ENCODE measurements around the gene GPR15.
"Not testable (repeated sequence)": the region's sequence is repeated elsewhere in the genome, so short reads cannot be mapped to it uniquely, and the experiment has no call there.

Gene GPR15

GRCh38 chr3:98559769-98560168 lies 28.0 kb downstream of the GPR15 start:
- not testable (repeated sequence) for DNase-seq

DNA sequence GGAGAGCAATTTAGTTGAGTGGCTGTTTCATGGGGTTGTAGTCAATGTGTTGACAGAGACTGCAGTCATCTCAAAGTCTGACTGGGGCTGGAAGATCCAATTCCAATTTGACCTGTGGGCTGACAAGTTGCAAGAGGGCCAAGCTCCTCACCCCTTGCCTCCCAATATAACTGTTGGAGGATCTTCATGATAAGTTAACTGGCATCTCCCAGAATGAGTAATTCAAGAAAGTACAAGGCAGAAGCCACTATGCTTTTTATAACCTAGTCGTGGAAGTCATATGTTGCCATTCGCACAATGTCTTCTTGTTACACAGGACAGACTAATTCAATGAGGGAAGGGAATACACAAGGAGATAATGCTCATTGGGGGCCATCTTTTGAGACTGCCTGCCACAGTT lies 29.1 kb downstream of the GPR15 start:
- DNase-seq = no peak

GRCh38 chr3:98561727-98562521 lies 30.1 kb downstream of the GPR15 start:
- no peak for DNase-seq

GRCh38 chr3:98563661-98564281 lies 32.0 kb downstream of the GPR15 start:
- DNase-seq = no peak

DNA sequence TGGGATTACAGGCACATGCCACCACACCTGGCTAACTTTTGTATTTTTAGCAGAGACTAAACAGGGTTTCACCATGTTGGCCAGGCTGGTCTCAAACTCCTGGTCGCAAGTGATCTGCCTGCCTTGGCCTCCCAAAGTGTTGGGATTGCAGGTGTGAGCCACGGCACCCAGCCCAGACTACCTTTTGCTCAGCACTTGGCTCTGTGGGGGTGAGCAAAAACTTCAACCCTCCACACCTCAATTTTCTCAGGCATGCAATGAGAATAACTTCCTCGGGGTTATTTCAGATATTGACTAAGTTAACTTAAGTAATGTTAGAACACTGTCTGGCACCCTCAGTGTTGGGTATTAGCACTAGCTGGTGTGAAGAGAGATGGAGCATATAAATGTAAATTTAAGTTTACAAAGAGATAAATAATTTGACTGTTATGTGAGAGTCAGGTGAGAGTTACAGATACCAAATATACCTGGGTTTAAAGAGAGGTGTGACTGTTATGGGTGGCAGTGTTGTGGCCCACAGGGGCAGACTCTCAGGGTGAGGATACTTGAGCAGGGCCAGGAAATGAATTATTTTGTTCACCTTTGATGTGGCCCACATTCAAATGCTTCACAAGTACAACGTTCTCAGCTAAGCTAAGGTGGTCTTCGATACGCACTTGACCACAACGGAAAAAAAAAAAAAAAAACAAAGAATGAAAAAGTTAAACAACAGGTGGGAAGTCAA lies 32.7 kb downstream of the GPR15 start:
- no peak for DNase-seq

DNA sequence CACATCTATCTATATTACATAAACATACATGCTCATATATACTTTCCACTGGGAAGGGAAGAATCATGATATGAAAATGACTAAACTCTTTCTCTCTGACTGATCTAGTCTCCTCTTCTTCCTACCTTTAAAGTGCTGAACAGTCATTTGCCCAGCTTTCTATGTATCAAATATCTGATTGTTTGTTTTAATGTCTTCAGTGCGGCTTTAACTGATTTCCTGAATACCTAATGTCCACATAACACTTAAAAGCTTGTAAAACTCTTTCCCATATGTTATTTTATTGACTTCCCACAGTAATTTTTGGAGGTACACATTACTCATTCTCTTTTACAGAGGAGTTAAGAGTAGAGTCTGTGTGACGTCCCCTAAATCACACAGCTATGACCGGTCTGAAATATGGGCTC lies 33.5 kb downstream of the GPR15 start:
- no peak for DNase-seq

DNA sequence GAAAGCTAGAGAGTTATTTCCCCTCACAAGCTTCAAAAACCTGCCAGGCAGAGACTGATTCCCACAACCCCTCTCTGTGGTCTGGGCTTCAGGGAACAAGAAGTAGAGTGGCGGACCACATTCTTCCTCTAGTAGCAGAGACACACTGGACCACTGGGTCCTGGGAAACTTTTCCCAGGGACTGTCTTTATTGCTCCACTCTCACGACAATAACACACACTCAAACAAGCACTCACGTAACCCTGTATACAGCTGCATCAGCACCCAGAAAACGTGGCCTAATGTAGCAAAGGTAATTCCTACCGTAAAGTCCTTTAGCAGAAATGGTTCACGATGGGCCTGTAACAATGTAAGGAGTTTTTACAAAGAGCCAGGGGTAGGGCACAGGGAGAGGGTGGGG lies 34.1 kb downstream of the GPR15 start:
- peak; percentile 66 for DNase-seq

- no peak for DNase-seq
Observed at GRCh38 chr3:98567666-98568270, 36.0 kb downstream of the GPR15 start.

DNA sequence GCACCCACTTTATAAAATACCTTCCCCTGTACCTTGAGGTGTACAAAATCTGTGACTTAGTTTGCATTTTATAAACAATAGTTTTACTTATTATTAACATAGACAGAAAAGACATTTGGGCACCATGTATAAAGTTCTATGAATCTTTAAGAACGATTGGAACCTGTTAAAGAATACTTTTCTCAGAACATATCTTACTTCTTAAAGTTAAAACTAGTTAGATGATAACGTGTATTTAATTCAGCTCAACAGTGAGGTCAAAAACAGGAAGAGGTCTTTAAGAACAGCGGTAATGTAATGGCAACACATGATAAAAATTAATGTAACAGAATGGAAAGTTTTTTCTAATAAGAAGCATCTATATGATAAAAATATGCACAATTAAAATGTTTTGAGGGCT lies 36.6 kb downstream of the GPR15 start:
- DNase-seq = no peak

DNA sequence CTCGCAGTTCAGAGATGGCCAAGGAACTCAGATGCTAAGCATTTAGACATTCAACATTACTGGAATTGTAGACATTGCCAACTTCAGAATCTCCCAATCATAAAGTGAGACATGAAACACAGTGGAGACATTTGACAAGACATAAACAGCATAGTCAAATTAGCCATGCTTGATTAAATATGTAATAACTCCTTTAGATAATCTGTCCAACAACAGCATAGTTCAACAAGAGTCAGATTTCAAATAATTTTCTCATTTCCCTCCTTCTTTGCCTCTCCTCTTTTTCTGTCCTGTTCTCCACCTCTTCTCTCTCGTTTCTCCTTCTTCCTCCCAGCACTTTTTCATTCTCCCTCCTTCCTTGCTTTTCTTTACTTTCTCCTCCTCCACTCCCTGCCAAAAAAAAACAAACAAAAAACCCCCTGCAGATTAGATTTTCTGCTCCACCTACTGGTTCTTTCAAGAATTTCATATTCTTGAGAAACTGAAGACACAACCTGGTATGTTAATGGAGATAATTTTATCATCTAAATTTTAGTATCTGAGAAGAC lies 41.5 kb downstream of the GPR15 start:
- DNase-seq = no peak

DNA sequence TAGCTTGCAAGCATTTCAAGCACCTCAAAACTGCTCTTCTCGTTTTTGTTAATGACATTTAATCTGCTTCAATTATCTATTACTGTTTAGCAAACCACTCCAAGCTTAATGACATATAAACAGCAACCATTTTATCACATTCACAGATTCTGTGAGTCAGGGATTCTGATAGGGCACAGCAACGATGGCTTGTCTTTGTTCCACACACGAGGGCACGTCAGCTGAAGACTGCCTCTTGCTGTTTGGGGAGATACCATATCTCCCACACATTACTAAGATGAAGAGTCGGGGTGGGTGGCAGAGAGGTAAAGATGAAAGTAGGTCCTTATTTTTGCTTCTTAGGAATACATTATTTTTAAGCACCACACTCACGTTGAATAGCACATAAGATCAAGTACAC lies 42.4 kb downstream of the GPR15 start:
- DNase-seq = no peak

- peak; percentile 52 for DNase-seq
Observed at GRCh38 chr3:98577178-98577895, 45.6 kb downstream of the GPR15 start.

- no peak for DNase-seq
Observed at GRCh38 chr3:98580401-98581386, 48.9 kb downstream of the GPR15 start.

DNA sequence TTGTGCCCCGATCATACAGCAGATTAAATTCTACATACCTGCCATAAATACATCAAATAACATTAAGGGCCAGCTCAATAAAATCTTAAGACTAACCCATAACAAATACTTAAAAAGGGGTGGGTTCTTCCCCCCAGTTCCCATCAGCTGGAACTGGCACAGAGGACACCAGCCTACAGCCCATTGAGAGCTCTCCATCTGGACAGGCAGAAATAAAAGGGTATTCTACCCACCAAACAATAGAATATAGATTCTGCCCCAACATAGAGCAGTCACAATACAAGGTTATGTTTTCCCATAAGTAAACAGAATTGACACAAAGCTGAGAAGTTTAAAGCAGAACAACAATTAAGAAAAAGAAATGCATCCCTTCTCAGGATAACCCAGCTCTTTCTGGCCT lies 49.7 kb downstream of the GPR15 start:
- no peak for DNase-seq

GRCh38 chr3:98582042-98582441 lies 50.3 kb downstream of the GPR15 start:
- no peak for DNase-seq

DNA sequence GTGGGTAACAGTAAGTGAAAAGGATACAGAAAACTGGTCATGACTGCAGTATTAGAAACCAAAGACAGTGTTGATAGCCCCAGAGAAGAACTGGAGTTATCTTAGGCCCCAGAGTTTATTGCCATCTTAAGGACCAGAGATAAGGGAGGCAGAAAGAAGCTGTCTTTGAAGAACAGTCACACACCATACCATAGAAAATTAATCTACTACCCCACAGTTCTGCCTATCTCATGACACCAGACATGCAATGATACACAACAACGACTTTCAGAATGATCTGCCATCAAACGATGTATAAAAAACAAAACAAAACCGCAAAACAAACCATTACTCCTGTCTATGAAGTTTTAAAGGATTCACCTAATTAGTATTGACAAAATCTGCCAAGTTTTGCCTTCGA lies 52.0 kb downstream of the GPR15 start:
- DNase-seq = no peak
